AG04449 (cell line): Measurements from ENCODE around the gene ZP3.

Source experiments
- CTCF ChIA-PET: fragments of 350-600 bp; formaldehyde crosslinking; extraction: SDS; loops from one replicate; lab custom pipeline; 2021; ENCODE audit warnings: antibody characterized with exemption; lab: Yijun Ruan, JAX
- POLR2A ChIA-PET: fragments of 400-600, 350-600 bp; formaldehyde crosslinking; extraction: SDS; loops from one replicate; lab custom pipeline; 2020; ENCODE audit warnings: antibody characterized with exemption, inconsistent platforms; lab: Yijun Ruan, JAX
- DNase-seq: peaks from one replicate; pipeline ENCODE4 v3.0.0-alpha.2; 2010; ENCODE audit warnings: low read depth, low spot score
- H3K4me3 ChIP-seq: 2 replicates; pipeline ENCODE4 v1.5.1; 2011; ENCODE audit warnings: low read depth, mild to moderate bottlenecking, control low read depth, low read length
- CTCF ChIP-seq: IDR thresholded peaks from one replicate; pipeline ENCODE4 v1.5.1; 2011; ENCODE audit warnings: mild to moderate bottlenecking, moderate library complexity, low read length, control low read depth, inconsistent platforms; ENCODE audit not compliant: insufficient read depth; ENCODE audit errors: missing control alignments

ZP3 gene

GRCh38 chr7:76403780-76404494, 20.8 kb upstream of the ZP3 start:
- ChIA-PET POLR2A (no interaction called here), CTCF (no interaction called here)
- H3K4me3 ChIP-seq = no peak overlapping the region
- TF ChIP-seq CTCF = no peak
- no peak for DNase-seq

DNA sequence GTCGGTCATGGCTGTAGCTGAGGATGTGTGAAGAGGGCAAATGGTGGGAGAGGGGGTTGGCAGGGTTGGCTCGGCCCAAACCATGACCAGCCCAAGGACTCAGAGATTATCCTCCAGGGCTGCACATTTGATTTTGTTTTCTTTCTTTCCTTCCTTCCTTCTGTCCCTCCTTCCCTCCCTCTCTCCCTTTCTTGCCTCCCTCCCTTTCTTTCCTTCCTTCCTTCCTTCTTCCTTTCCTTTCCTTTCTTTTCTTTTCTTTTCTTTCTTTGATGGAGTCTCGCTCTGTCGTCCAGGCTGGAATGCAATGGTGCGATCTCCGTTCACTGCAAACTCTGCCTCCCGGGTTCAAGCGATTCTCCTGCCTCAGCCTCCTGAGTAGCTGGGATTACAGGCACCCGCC, 19.0 kb upstream of the ZP3 start:
- no peak overlapping the region for H3K4me3 ChIP-seq
- POLR2A ChIA-PET = no interaction called here
- no peak for DNase-seq
- CTCF ChIA-PET = no interaction called here
- no peak for TF ChIP-seq CTCF

GRCh38 chr7:76407718-76408117, 17.0 kb upstream of the ZP3 start:
- CTCF ChIA-PET = interaction anchor here (0.9 kb wide), 1 partner anchor 11 kb away, joined by 3 read pairs; no protein-coding TSS in a partner anchor
- TF ChIP-seq CTCF = no peak
- POLR2A ChIA-PET = no interaction called here
- no peak for DNase-seq
- H3K4me3 ChIP-seq = no peak overlapping the region

- no peak for DNase-seq
- ChIA-PET CTCF (interaction anchor here (0.9 kb wide), 1 partner anchor 10 kb away, joined by 3 read pairs; no protein-coding TSS in a partner anchor), POLR2A (no interaction called here)
- H3K4me3 ChIP-seq = no peak overlapping the region
- TF ChIP-seq CTCF = no peak
These were observed 16.6 kb upstream of the ZP3 start for GRCh38 chr7:76408121-76408560.

GRCh38 chr7:76409537-76409936, 15.2 kb upstream of the ZP3 start, which contains the start of gene SSC4D:
SSC4D (minus strand) TSS chr7:76409697; CDS start chr7:76404439, 5,258 bp downstream.
- no peak for TF ChIP-seq CTCF
- no peak for DNase-seq
- CTCF ChIA-PET = interaction anchor here (1.2 kb wide), 1 partner anchor 21 kb away, joined by 3 read pairs; no protein-coding TSS in a partner anchor
- H3K4me3 ChIP-seq = no peak within 1 kb of the TSS
- POLR2A ChIA-PET = no interaction called here

- TF ChIP-seq CTCF = no peak
- no peak overlapping the region for H3K4me3 ChIP-seq
- DNase-seq = no peak
- ChIA-PET POLR2A (no interaction called here), CTCF (no interaction called here)
These were observed 13.1 kb upstream of the ZP3 start for GRCh38 chr7:76411626-76412025.
